Subcutaneous adipose tissue (tissue), 4 donors: ENCODE results near the gene SLC22A12. TPM values are rescaled to one million over a fixed set of nuclear protein-coding genes. Genes with fewer than 3 reads are reported as not detected.

Experiments used
- CTCF ChIP-seq: fragments of 450-650 bp; IDR thresholded peaks from one replicate; pipeline ENCODE4 v1.5.1; 2016; ENCODE audit warnings: low read depth, mild to moderate bottlenecking, control low read depth, antibody characterized with exemption, moderate library complexity
- total RNA-seq, 4 donors: library from RNA; depleted of rRNA; stranded (reverse); fragments of >200 nt; gene quantifications; one replicate each; pipeline ENCODE4 v1.1.0, GENCODE V29; 2016

SLC22A12 gene
- total RNA-seq, 4 donors from 2014 or later = not detected

GRCh38 chr11:64599698-64600211, 8.7 kb downstream of the SLC22A12 start:
- no peak for TF ChIP-seq CTCF

- TF ChIP-seq CTCF = no peak
These were observed 9.4 kb downstream of the SLC22A12 start for GRCh38 chr11:64600281-64600992.

DNA sequence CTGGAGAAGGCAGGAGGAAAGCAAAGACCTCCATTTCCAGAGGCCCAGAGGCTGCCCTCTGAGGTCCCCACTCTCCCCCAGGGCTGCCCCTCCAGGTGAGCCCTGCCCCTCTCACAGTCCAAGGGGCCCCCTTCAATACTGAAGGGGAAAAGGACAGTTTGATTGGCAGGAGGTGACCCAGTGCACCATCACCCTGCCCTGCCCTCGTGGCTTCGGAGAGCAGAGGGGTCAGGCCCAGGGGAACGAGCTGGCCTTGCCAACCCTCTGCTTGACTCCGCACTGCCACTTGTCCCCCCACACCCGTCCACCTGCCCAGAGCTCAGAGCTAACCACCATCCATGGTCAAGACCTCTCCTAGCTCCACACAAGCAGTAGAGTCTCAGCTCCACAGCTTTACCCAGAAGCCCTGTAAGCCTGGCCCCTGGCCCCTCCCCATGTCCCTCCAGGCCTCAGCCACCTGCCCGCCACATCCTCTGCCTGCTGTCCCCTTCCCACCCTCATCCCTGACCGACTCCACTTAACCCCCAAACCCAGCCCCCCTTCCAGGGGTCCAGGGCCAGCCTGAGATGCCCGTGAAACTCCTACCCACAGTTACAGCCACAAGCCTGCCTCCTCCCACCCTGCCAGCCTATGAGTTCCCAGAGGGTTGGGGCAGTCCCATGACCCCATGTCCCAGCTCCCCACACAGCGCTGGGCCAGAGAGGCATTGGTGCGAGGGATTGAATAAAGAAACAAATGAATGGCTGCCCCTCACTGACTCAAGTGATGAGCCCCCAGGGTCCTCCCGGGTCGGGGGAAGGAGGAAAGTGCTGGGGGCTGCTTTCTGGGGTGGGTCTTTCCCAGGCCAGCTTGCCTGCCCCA, 10.8 kb downstream of the SLC22A12 start:
- no peak for TF ChIP-seq CTCF

- TF ChIP-seq CTCF = no peak
These were observed 11.5 kb downstream of the SLC22A12 start for GRCh38 chr11:64602466-64603070.

DNA sequence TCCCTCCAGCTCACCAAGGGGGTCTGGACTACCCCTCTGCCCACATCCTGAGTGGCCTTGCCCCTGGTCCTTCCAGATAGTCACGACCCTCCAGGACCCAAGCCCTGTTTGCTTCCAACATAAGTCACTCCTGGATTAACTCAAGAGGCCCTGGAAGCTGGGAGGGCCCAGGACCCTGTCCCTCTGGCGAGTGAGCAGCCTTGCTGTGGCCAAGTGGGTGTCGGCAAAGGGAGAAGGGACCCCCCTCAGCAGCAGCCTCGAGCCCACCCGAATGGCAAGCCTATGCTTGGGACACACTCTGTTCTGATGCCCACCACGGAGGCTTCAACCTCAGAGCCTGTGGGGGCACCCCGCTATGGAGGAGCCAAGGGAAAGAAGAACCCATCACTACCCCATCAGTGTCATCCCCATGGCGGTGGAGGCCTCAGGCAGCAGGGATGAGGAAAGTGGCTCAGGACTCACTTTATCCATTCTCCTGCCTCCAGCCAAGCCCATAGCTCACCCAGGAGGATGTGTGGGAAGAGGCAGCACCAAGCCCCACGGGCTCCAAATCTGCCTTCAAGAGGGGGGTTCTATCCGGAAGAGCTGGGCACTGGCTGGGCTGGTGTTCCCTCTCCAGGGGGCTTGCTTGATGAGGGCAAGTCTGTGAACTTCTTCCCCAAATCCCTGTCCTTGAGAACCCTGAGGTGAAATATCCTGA, 12.5 kb downstream of the SLC22A12 start:
- no peak for TF ChIP-seq CTCF

DNA sequence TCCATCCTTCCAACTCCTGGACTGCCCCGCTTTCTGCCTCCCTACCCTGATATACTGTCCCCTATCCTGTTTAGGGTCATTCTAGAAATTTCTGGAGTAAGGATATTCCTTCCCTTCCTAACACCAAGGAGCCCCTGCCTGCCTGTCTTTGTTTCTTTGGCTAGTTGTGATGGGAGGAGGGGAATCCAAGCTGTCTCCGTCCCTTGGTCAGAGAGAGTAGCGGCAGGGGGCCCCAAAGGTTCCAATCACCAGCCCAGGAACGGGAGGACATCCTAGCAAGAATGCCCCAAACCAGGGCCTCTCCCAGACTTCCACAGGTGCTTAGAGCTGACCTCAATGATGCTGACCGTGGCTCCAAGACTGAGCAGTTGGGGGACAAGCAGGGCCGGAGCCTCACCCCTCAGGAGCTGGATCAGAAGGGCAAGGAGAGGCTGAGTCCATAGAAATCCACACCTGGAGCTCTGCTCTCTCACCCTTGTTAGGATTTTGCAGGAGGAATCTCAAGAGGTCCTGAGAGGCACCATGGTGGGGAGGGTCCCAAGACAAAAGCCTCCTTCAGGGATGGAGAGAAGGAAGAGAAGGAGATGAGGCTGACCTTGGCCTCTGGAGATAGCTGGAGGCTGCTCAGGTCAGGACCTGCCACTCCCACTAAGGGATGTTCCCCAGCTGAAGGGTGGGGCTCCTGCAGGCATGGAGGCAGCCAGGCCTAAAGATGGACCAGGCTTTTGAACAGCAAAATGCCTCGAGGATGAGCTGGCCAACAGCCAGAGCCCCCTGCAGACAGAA, 13.6 kb downstream of the SLC22A12 start:
- TF ChIP-seq CTCF = no peak
